ENCODE results near the gene DNAJC13. TPM values are rescaled to one million over a fixed set of nuclear protein-coding genes. Genes with fewer than 3 reads are reported as not detected.
A peak's percentile ranks its signal among the peaks of the same experiment; 100 is the strongest.
"Not testable (repeated sequence)": the region's sequence is repeated elsewhere in the genome, so short reads cannot be mapped to it uniquely, and the experiment has no call there.

Gene DNAJC13
- total RNA-seq, 1 experiment from 2014 or later = 50.0 TPM

DNA sequence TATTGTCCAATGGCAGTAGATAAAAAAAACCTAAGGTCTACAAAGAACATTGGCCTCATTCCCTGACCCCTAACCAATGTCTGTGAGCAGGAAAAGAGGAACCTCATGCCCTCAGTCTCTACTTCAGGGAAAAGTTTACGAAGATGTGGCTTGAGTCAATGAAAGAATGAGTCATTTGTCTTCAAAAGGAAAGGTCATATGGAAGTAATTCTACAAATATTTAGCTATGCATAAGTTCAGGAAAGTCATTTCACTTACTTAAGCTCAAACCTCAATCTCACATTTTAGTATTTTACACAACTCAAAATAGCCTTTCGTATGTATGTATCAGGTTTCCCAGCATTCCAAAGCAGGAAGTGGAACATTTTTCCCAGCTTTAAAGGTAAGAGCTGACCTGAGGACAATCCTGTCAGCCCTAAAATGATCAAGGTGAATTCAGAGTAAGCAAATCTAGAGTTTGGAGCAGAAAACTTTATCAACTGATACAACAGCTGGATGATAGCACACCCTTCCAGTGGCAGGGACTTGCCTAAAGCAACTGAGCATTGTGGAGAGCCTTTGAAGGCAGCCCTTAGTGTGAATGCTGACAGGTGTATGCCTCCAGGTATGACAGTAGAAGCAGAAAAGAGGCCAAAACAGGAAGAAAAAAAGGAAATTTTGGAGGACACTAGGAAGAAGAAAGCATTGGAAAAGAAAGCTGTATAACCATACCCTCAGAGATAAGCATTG lies 125.9 kb downstream of the DNAJC13 start:
- peak; percentile 94 for DNase-seq (ENCODE audit: low read depth)

DNA sequence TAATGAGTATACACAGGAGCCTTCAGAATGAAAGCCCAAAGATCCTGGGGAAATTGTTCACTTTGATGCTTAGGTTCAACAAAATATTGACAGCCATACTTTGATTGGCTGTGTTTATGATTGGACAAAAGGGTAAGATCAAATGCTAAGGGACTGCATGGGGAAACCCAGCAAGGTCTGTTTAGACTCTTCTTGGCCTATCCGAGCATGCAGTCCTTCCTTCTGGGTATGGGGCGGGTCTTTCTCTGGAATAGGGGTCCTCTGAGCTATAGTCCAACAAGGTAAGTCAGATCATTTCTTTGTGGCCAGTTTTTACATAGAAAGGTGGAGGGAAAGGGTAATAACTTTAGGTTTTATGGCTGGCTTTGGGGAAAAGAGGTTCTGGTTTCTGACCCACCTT lies 126.8 kb downstream of the DNAJC13 start:
- no peak for DNase-seq (ENCODE audit: low read depth)

DNA sequence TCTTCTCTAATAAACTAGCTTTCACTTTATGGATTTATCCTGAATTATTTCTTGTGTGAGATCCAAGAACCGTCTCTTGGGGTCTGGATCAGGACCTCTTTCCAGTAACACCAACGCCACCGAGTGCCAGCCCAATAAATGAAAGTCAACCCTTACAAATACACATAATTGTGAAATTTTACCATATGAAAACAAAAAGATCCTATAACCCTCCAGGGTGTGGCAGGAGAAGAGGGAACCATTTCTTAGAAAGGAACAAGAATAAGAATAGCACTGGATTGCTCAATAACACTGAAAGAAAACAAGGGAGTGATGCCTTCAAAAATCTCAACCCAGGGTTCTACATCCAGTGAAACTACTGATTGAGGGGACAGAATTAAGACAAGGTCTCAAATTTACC lies 128.2 kb downstream of the DNAJC13 start:
- no peak for DNase-seq (ENCODE audit: low read depth)

DNA sequence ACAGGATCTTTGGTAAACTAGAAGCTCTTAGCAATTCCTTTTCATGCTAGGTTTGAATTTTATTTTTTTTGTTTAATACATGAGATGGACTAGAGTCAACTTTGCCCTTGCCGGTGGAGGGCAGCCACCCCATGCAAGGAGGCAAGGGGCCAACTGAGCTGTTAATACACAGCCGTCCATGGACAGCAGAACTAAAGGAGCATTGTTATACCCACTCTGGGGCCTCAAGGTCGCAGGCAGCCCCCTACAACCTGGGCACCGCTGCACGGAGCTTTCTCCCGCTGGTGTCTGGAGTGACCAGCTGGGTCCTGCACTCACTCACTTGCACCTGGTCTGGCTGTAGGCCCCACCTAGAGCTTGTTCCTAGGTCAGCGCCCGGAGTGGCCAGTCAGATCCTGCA lies 131.9 kb downstream of the DNAJC13 start:
- DNase-seq (ENCODE audit: low read depth) = no peak

DNA sequence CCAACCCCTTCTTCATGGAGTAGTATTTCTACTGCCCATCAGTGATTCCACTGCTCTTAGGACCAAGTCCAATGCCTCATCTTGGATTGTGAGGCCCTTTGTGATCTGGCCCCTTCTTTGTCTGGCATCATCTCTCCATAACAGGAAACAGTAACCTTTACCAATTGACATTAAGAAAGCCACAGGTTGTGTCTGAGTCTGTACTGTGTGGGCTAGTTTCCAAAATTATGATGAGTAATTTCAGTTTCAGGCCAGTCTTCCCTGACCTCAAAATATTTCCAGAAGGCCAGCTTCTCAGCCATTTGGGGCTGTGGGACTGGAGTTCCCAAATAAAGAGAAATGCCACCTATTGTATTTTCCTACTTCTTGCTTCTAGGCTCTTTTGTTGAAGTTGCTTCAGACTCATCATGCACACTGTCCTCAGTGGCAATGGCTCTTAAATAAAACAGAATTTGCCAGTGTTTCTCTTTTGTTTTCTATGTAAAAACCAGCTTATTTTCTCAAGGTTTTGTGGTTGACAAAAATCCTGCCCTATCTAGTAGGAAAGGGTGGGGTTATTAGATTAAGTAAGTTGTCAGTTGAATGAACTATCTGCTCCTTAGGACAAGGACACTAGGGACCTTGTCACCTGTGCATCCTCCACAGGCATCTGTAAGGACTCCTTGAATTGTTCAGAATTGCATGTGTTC lies 132.7 kb downstream of the DNAJC13 start:
- DNase-seq (ENCODE audit: low read depth) = peak; percentile 82

DNA sequence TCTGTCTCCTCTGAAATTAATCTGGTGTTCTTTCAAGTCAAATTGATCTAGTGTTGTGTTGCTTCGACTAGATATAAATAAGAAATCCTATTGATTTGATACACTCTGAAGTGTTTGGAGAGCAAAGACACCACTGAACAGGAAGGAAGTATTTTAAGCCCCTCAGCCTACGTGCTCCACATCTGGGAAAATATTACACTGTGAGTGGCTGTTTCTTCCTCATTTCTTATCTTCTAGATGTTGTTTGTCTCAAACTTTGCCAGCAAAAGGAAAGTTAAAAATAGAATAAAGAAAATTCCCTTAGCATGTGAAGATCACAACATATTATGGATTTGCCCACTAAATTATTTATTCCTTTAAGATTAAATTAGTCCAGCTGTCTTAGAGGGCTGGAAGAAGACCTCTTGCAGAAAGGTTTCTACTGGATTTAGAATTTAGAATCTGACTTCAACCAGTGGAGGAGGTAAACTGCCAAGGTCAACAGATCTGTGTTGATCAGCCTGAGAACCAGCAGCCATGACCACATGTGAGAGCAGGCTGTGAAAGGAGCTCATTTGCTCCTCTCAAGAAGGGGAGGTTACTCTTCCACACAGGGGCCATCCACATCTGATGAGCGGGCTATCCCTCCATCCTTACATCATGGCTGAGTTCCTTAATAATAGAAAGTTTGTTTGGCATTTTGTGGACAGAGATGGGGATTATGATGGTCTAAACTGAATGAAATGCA lies 133.4 kb downstream of the DNAJC13 start:
- DNase-seq (ENCODE audit: low read depth) = peak; percentile 6

DNA sequence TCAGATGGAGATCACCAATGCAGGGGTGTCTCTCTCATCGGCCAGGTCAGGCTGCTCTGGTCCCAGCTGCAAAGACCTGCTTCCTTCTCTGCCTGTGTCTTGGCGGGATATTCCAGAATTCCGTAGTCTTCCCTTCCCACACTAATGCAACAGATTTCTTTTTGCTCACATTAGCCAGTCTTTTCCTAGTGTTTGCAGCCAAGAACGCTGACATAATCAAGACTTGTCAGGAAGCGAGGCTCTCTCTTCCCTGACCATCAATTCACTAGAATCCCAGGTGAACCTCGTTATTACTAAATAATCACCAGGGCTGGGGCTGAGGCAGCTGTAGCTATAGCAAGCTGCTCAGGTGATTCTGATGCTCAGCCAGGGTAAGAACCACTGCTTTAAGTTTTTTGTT lies 136.5 kb downstream of the DNAJC13 start:
- DNase-seq (ENCODE audit: low read depth) = no peak

DNA sequence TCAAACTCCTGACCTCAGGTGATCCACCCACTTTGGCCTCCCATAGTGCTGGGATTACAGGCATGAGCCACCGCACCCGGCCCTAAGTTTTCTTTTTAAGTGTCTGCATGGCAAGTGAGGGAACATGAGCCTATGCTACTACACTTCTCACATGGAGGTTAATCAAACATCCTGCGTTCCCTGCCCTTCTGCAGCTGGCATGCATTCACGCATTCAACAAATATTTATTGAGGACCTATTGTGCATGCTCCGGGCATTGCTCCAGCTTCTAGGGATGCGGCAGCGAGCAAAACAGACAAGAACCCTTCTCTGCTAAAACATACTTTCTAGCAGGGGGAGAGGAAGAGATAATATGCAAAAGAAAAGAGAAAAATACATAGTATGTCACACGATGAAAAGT lies 137.1 kb downstream of the DNAJC13 start:
- peak; percentile 4 for DNase-seq (ENCODE audit: low read depth)

DNA sequence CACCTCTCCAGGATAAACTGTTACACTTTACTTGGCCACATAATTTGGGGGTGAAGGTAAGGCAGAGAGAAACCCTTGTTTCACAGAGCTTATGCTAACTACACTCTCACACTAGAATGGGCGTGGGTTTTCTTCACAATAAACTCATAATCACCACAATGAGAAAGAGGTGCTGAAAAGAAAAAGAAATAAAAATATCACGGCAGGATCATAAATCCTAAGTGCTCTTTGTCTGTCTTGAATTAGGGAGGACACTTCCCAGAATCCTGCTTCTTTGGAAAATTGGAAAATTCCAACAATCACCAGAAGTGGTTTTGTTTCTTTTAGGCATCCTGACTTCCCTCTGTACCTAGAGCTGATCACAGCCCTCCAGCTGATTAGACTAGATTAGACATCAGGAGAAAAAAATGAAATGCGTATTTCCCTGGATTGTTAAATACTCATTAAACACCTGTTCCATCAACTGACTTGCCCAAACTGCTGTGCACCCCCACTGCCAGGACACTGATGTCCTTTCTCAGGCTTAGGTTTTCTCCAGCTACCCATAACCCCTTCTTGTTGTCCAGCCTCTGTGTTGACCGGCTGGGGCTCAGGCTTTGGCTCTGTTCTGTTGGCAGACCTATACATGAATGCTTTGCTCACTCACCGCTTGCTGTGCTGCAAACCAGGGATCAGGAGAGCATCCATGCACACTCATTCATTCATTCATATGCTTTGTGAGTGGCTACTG lies 138.2 kb downstream of the DNAJC13 start:
- DNase-seq (ENCODE audit: low read depth) = no peak

DNA sequence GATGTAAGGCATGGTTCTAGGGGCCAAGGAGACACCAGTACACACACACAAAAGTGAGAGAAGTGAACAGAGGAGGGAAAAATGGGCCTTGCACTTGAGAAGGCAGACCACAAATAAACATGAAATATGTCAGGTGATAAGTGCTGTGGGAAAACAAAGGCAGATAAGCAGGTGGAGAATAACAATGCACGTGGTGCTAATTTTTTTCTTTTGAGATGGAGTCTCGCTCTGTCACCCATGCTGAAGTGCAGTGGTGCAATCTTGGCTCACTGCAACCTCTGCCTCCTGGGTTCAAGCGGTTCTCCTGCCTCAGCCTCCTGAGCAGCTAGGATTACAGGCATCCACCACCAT lies 138.7 kb downstream of the DNAJC13 start:
- not testable (repeated sequence) for DNase-seq (ENCODE audit: low read depth)

DNA sequence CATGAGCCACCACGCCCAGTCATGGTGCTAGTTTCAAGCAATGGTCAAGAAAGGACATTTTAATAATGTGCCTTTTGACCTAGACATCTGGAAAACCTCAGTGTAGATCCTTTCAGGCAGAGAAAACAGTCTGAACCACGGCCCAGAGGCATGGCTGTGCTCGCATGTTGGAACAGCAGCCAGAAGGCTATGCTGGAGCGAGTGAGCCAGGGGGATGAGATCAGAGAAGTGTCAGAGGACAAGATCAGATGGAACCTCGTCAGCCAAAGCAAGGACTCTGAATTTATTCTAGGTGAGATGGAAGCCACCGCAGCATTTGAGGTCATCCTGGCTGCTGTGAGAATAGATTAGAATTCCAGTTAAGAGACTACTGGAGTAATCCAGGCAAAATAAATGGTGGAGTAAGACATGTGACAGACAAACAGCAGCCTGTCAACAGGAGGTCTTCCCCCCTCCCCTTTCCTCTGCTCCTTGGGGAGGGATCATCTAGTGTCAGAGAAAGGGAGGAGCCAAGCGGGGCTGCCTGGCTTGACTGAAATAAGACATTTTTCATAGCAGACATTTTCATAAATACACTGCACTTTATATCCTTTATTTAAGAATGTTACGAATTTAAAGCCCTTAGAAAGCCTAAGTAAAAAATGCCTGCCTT lies 139.3 kb downstream of the DNAJC13 start:
- peak; percentile 30 for DNase-seq (ENCODE audit: low read depth)

DNA sequence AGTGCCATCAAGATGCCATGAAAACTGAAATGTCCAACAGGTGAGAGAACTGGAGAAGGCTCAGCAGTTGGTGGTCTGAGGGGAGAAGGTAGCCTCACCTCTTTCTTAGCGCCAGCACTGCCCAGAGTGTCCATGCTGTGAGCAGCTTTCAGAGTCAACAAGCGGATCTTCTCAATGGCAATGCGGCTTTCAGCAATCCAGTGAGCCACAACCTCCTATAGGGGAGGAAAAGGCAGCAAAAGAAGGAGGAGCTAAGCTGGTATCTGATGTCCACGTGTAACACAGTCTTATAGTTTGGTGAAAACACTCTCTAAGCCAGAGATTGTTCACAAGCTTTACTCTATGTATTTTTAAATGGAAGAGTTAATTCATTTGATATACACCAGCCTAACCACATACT lies 143.7 kb downstream of the DNAJC13 start:
- no peak for DNase-seq (ENCODE audit: low read depth)

DNA sequence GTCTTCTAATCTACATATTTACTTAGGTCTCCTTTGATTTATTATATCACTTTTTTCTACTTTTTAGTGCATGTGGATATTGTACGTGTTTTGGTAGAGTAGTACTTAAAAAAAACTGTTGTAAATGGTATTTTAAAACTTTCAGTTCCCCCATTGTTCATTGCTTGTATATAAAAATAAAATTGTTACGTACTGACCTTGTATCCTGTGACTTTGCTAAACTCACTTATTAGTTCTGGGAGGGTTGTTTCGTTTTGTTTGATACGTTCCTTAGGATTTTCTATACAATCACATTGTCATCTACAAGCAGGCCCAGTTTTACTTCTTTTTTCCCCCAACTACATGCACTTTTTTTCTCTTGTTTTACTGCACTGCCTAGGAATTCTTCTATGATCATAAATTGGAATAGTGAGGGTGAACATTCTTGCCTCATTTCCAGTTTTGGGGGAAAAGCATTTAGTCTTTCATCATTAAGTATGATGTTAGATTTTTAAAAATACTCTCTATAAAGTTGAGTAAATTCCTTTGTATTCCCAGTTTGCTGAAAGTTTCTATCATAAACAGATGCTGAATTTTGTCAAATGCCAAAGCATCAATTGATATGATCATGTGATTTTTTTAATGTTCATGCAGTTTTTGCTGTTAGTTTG lies 146.2 kb downstream of the DNAJC13 start:
- no peak for DNase-seq (ENCODE audit: low read depth)

DNA sequence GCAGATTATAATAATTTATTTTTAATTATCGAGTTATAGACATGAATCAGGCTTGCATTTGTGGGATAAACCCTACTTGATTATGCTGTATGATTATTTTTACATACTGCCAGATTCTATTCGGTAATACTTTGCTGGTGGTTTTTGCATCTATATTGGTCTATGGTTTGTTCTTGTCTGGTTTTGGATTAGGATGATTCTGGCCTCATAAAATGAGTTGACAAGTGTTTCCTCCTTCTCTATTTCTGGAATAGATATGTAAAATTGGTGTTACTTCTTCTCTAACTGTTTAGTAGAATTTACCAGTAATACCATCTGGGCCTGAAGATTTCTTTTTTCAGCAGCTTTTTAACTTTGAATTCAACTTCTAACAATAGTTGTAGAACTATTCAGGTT lies 146.8 kb downstream of the DNAJC13 start:
- no peak for DNase-seq (ENCODE audit: low read depth)

DNA sequence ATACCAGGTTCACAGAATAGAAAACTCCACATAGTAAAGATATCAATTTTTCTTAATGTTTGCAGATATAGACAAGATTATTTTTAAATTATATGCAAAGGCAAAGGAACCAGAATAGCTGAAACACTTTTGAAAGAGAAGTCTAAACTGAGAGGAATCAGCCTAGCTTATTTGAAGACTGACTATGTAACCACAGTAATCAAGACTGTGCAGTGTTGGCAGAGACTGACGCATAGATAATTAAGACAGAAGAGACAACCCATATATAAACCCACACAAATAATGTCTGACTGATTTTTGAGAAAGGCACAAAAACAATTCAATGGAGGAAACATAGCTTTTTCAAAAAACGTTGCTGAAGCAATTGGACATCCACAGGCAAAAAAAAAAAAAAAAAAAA lies 151.1 kb downstream of the DNAJC13 start:
- DNase-seq (ENCODE audit: low read depth) = no peak

DNA sequence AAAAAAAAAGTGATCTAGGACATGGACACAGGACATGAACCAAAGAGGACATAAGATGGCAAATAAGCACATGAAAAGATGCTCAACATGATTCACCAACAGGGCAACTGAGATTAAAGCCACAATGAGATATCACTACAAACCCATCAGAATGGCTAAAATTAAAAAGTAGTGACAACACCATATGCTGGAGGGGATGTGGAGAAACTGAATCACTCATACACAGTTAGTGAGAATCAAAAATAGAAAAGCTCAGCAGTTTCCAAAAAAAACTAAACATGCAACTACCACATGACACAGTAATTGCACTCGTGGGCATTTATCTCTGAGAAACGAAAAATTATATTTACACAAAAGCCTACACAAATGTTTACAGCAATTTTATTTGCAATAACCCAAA lies 151.9 kb downstream of the DNAJC13 start:
- DNase-seq (ENCODE audit: low read depth) = peak; percentile 74

DNA sequence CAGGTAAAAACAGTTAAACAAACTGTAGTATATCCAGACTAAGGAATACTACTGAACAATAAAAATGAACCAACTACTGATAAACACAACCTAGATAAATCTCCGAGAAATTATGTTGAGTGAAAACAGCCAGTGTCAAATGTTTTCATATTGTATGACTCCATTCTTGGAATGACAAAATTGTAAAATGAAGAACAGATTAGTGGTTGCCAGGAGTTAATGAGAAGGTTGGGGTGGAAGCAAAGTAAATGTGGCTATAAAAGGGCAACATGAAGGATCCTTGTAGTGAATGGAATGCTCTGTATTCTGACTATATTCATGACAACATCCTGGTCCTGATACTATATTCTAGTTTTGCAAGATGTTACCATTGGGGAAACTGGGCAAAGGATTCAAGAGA lies 152.3 kb downstream of the DNAJC13 start:
- no peak for DNase-seq (ENCODE audit: low read depth)

DNA sequence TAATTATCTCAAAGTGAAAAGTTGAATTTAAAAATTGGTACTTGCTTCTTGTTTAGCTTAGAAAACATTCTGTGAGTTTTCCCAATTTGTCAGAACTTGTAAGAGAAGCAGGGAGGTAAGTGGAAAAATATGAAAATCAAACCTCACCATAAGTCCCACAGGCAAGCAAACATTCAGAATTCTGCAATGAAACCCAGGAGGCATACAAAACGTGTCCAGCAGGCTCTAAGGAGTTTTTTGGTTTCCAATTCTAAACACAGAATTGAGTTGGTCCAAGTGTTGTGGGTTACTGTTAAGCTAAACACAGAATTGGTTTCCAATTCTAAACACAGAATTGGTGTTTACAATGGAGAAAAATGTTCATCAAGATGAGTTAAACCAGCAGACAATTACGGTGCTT lies 152.7 kb downstream of the DNAJC13 start:
- no peak for DNase-seq (ENCODE audit: low read depth)

DNA sequence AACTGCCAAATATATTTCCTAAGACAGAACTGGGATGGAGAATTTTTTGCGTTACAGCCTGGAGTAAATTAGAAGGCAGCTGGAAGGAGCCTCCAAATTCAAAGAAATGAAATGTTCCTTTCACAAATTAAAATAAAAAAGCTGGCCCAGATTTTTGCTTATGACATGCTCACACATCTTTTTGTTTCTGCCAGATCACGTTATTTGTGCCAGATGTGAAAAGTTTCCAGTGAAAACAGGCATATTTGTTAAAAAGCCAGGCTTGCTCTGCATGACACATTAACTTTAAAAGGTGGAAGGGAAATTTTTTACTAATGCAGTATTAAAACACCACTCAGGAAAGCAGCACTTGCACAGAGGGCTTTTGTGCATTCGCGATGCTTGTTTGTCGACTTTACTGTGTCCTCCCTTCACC lies 156.5 kb downstream of the DNAJC13 start:
- DNase-seq (ENCODE audit: low read depth) = peak; percentile 15

DNA sequence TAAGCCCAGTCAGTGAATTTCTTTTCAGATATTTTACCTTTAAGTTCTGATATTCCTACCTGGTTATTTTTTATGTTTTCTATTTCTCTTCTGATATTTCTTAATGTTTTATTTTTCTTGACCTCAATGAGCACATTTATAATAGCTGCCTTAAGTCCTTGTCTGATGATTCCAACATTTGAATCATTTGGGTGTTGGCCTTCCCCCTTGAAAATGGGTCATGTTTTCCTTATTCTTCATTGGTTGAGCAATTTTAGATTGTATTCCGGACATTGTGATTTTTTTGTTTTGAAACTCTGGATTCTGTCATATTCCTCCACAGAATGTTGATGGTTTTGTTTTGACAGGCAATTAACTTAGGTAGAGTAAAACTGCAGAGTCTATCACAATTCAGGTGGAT lies 170.1 kb downstream of the DNAJC13 start:
- no peak for DNase-seq (ENCODE audit: low read depth)

Measured in RPMI7951 (cell line).